A673 (cell line): Measurements from ENCODE around the gene BST2. TPM values are rescaled to one million over a fixed set of nuclear protein-coding genes. Genes with fewer than 3 reads are reported as not detected.
A peak's percentile ranks its signal among the peaks of the same experiment; 100 is the strongest.

ENCODE experiments used
- BruUV-seq: library from RNA; stranded (reverse); fragments of 400-500 nt; replicated peaks from 2 replicates; lab custom pipeline; 2021; lab: Mats Ljungman, UMichigan
- CTCF ChIA-PET: fragments of 300-600 bp; sonication (Branson Sonifier 250); formaldehyde crosslinking; loops from one replicate; lab custom pipeline; 2022; ENCODE audit warnings: antibody characterized with exemption; lab: Charles Lee
- POLR2A ChIA-PET: fragments of 300-600 bp; sonication (Branson Sonifier 250); formaldehyde crosslinking; loops from one replicate; lab custom pipeline; 2022; ENCODE audit warnings: antibody characterized with exemption; ENCODE audit not compliant: low non-redundant PET; lab: Charles Lee
- DNase-seq: peaks from one replicate; pipeline ENCODE4 v3.0.0-alpha.2; 2015; ENCODE audit warnings: low spot score
- H3K27ac ChIP-seq: fragments of 200-600 bp; sonication (generic); 2 replicates; pipeline ENCODE4 v1.5.1; 2016; ENCODE audit warnings: mixed run types, low read depth, mild to moderate bottlenecking, mixed read lengths, antibody characterized with exemption, low read length; ENCODE audit not compliant: poor library complexity, severe bottlenecking
- H3K27me3 ChIP-seq: fragments of 200-600 bp; sonication (generic); replicated peaks from 2 replicates; pipeline ENCODE4 v1.6.1; 2017; ENCODE audit warnings: mixed run types, low read depth, mild to moderate bottlenecking, mixed read lengths, antibody characterized with exemption, low read length; ENCODE audit not compliant: insufficient read depth, poor library complexity
- H3K36me3 ChIP-seq: fragments of 200-600 bp; sonication (generic); 2 replicates; pipeline ENCODE4 v1.6.1; 2016; ENCODE audit warnings: mixed run types, mild to moderate bottlenecking, mixed read lengths, antibody characterized with exemption, low read length; ENCODE audit not compliant: insufficient read depth, poor library complexity, severe bottlenecking
- H3K4me1 ChIP-seq: fragments of 200-600 bp; sonication (generic); 2 replicates; pipeline ENCODE4 v1.6.1; 2017; ENCODE audit warnings: mixed run types, mild to moderate bottlenecking, mixed read lengths, antibody characterized with exemption, low read length; ENCODE audit not compliant: insufficient read depth, poor library complexity, severe bottlenecking
- H3K4me3 ChIP-seq: fragments of 200-600 bp; sonication (generic); 2 replicates; pipeline ENCODE4 v1.5.1; 2016; ENCODE audit warnings: low read depth, mixed run types, mild to moderate bottlenecking, mixed read lengths, low read length; ENCODE audit not compliant: poor library complexity, severe bottlenecking
- H3K9me3 ChIP-seq: fragments of 200-600 bp; sonication (generic); 2 replicates; pipeline ENCODE4 v1.6.1; 2016; ENCODE audit warnings: mixed run types, low read depth, mild to moderate bottlenecking, mixed read lengths, antibody characterized with exemption, low read length; ENCODE audit not compliant: poor library complexity, severe bottlenecking
- EZH2 ChIP-seq: fragments of 200-600 bp; sonication (generic); IDR thresholded peaks from 2 replicates; pipeline ENCODE4 v1.6.1; 2017; ENCODE audit warnings: borderline replicate concordance, low read depth, mild to moderate bottlenecking, mixed read lengths, antibody characterized with exemption, low read length; ENCODE audit not compliant: poor library complexity, severe bottlenecking
- intact Hi-C: fragments of 100-400 bp; cut with micrococcal nuclease; formaldehyde crosslinking; loops from one replicate; pipeline ENCODE4 v1.10.0; 2022; ENCODE audit not compliant: unreplicated experiment
- total RNA-seq: library from RNA; stranded (reverse); gene quantifications from 2 replicates; pipeline ENCODE4 v1.2.3, GENCODE V29; 2021
- TF ChIP-seq, protein P1 (sequence below): fragments of 300-800, 200-600 bp; sonication (generic); conservative IDR thresholded peaks from 2 replicates; pipeline ENCODE4 v1.5.1; 2017; ENCODE audit warnings: low read depth, mild to moderate bottlenecking, antibody characterized with exemption, low read length, moderate library complexity, mixed read lengths

BST2 gene
- total RNA-seq, 1 experiment from 2014 or later = 1.3 TPM

DNA sequence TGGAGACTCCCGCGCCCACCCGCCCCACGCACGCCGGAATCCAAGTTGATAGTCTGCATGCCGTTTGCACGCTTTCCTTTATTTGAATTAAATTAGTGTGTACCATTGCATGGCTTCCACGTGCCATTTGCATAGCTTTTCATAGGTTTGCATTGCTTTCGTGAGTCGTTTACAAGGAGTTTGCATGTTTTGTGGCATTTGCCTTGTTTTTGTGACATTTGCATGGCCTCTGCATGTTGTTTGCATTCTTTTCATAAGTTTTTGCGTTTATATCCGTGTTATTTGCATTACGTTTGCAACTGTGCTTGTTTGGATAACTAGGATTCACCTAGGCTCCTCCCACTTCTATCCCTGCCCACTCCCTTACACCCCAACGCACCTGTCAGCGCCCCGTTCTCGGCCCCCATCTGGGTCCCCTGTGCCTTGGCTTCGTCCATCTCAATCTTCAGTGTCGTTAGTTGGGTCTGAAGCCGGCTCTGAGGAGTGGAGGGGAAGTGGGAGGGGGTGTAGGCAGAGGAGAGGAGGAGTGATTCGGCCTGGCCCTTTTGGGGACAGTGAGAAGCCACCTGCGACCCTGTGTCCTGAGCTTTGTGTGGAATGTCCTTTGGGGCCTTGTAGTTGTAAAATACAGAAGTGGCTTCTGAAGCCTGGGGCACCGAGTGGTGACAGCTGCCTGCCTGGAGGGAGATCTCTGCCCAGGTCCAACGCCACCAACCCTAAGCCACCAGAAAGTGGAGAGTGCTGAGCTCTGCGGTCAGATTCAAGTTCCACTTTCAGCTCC is 13.9 kb downstream of the BST2 start:
- ChIA-PET CTCF (interaction anchor here (0.5 to 0.8 kb wide), 3 partner anchors 132 to 538 kb away, joined by 3 to 6 read pairs (median 4); no protein-coding TSS in a partner anchor), POLR2A (no interaction called here)

DNA sequence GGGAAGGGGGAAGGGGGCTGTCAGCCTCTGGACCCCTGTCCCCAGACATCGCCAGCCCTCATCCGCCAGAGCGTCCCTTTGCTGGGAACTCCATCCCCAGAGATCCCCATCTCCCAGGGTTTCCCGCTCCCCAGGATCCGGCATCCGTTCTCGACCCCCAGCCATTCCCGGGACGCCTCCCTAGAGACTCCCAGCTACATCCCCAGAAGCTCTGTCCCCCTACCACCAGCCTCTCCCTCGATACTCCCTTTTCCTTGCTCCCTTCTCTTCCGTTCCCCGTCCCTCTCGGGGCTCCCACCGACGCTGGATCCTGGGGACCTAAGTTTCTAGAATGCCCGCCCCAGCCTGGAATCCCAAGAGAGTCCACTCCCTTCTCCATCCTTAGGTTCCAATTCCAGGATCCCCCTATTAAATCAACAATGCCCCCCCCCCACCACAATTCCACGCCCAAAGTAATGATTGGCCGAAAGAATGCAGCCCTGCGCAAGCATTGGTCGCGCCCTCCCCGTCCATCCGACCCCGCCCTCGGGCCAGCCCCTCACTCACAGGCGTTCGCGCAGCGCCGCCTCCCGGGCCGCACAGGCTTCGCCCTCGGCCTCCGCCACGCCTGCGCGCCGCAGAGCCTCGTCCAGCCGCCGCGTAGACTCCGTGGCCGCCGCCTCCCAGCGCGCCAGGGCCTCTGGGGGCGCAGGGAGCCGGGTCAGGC is 14.6 kb downstream of the BST2 start:
- CTCF ChIA-PET = interaction anchor here (0.6 to 0.8 kb wide), 2 partner anchors 131 to 539 kb away, joined by 4 to 6 read pairs; no protein-coding TSS in a partner anchor
- Histone ChIP-seq H3K9me3 (no peaks in the 10 kb centered on the region), H3K27ac (no peak overlapping the region), H3K27me3 (no peaks in the 10 kb centered on the region), H3K4me3 (peak overlapping the region; percentile 48), H3K36me3 (no peaks in the 10 kb centered on the region), H3K4me1 (peaks cover 5% of the 10 kb centered on the region)
- no TSS peak for BruUV-seq
- no peak for TF ChIP-seq EZH2
- TF ChIP-seq, protein P1, sequence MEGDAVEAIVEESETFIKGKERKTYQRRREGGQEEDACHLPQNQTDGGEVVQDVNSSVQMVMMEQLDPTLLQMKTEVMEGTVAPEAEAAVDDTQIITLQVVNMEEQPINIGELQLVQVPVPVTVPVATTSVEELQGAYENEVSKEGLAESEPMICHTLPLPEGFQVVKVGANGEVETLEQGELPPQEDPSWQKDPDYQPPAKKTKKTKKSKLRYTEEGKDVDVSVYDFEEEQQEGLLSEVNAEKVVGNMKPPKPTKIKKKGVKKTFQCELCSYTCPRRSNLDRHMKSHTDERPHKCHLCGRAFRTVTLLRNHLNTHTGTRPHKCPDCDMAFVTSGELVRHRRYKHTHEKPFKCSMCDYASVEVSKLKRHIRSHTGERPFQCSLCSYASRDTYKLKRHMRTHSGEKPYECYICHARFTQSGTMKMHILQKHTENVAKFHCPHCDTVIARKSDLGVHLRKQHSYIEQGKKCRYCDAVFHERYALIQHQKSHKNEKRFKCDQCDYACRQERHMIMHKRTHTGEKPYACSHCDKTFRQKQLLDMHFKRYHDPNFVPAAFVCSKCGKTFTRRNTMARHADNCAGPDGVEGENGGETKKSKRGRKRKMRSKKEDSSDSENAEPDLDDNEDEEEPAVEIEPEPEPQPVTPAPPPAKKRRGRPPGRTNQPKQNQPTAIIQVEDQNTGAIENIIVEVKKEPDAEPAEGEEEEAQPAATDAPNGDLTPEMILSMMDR = peak; percentile 64
- POLR2A ChIA-PET = no interaction called here
- intact Hi-C loops = no loop called here
- peak; percentile 95 for DNase-seq

More for the DNA sequence above, 13.9 kb downstream of the BST2 start:
- TF ChIP-seq EZH2 = no peak
- TF ChIP-seq, protein P1 = no peak; the same call in 1 of the 2 replicates
- BruUV-seq = no TSS peak
- no peak for DNase-seq
- Histone ChIP-seq H3K4me3 (peak overlapping the region; percentile 48), H3K4me1 (peaks cover 5% of the 10 kb centered on the region), H3K36me3 (no peaks in the 10 kb centered on the region), H3K9me3 (no peaks in the 10 kb centered on the region), H3K27me3 (no peaks in the 10 kb centered on the region), H3K27ac (no peak overlapping the region)
- intact Hi-C loops = no loop called here

DNA sequence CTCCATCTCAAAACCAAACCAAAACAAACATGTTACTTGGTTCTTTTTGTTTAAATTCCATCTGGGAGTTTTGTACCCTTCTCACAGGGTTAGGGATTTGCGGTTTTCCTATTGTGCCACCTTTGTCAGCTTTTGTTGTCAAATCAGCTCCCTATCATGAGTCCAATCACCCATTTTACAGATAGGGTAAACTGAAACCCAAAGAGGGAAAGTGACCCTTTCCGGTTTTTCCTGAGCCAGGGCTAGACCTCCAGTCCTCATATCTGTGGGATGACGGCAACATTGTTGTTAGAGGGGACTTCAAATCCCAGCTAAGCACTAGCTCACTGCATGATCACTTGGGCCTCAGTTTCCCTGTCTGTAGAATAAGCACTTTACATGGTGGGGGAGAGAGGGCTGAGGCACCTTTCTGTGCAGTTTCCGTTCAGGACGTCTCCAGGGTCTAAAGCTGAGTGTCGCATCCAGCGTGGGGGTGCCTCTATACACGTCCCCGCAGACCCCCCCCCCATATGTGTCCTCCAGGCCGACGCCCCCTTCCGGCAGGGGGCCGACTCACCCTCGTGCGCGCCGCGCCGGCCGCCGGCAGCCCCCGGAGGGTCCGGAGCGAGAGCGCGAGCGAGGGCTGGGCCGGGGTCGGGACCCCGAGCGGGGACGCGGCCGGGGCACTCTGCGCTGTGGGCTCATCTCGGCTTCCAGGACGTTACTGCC is 15.3 kb downstream of the BST2 start:
- Histone ChIP-seq H3K27ac (no peak overlapping the region), H3K4me3 (peak overlapping the region; percentile 48), H3K9me3 (no peaks in the 10 kb centered on the region), H3K4me1 (peaks cover 5% of the 10 kb centered on the region), H3K27me3 (no peaks in the 10 kb centered on the region), H3K36me3 (no peaks in the 10 kb centered on the region)
- BruUV-seq = no TSS peak
- TF ChIP-seq, protein P1 = no peak; the same call in 1 of the 2 replicates
- no peak for TF ChIP-seq EZH2
- no peak for DNase-seq
- intact Hi-C loops = loop anchor here (10.0 kb wide), 1 partner anchor 615 kb away; no protein-coding TSS in a partner anchor
- ChIA-PET CTCF (interaction anchor here (0.6 kb wide), 1 partner anchor 45 kb away, joined by 8 read pairs; no protein-coding TSS in a partner anchor), POLR2A (no interaction called here)
